CD8-positive, alpha-beta memory T cell (primary cell): ENCODE data around the gene SLC24A4. TPM values are rescaled to one million over a fixed set of nuclear protein-coding genes. Genes with fewer than 3 reads are reported as not detected.

Source experiments
- CTCF ChIA-PET: fragments of 350-600 bp; sonication (Branson Sonifier 250); formaldehyde crosslinking; loops from one replicate; lab custom pipeline; 2021; ENCODE audit warnings: antibody characterized with exemption; lab: Charles Lee
- POLR2A ChIA-PET: fragments of 350-600 bp; sonication (Branson Sonifier 250); formaldehyde crosslinking; loops from one replicate; lab custom pipeline; 2021; ENCODE audit warnings: antibody characterized with exemption; lab: Charles Lee
- DNase-seq, 5 donors: peaks; one replicate each; pipeline versions ENCODE4 v3.0.0 to v3.0.0-alpha.2; 2020 to 2022; ENCODE audit warnings: mixed read lengths in 1 of 5
- H3K27ac ChIP-seq: one replicate; pipeline ENCODE4 v1.7.0; 2013; ENCODE audit warnings: low read depth, mild to moderate bottlenecking, low read length, moderate library complexity
- H3K27me3 ChIP-seq: 2 replicates; pipeline ENCODE4 v1.7.0; 2013; ENCODE audit warnings: low read length, mild to moderate bottlenecking; ENCODE audit not compliant: insufficient read depth, poor library complexity, severe bottlenecking
- H3K36me3 ChIP-seq: 2 replicates; pipeline ENCODE4 v1.7.0; 2013; ENCODE audit warnings: mild to moderate bottlenecking, low read length, moderate library complexity; ENCODE audit not compliant: insufficient read depth
- H3K4me1 ChIP-seq: 2 replicates; pipeline ENCODE4 v1.7.0; 2013; ENCODE audit warnings: mild to moderate bottlenecking, low read length, moderate library complexity; ENCODE audit not compliant: insufficient read depth
- H3K4me3 ChIP-seq: 2 replicates; pipeline ENCODE4 v1.7.0; 2013; ENCODE audit warnings: mild to moderate bottlenecking, low read length
- H3K9me3 ChIP-seq: 2 replicates; pipeline ENCODE4 v1.7.0; 2013; ENCODE audit warnings: mild to moderate bottlenecking, low read length
- H3K27ac Mint-ChIP-seq, 8 donors: one replicate each; pipeline ENCODE4 v1.8.0; 2020 to 2021; ENCODE audit warnings: mixed read lengths in 8 of 8, mild to moderate bottlenecking in 6 of 8, inconsistent platforms in 3 of 8, moderate library complexity in 3 of 8
- H3K27me3 Mint-ChIP-seq, 2 donors: one replicate each; pipeline ENCODE4 v1.8.0; 2020 to 2021; ENCODE audit warnings: mixed read lengths in 2 of 2, mild to moderate bottlenecking in 1 of 2, moderate library complexity in 1 of 2
- H3K36me3 Mint-ChIP-seq, 3 donors: one replicate each; pipeline ENCODE4 v1.8.0; 2020 to 2021; ENCODE audit warnings: mixed read lengths in 3 of 3, inconsistent platforms in 1 of 3, mild to moderate bottlenecking in 1 of 3
- H3K4me1 Mint-ChIP-seq, 3 donors: one replicate each; pipeline ENCODE4 v1.8.0; 2020 to 2021; ENCODE audit warnings: mixed read lengths in 3 of 3, inconsistent platforms in 1 of 3, mild to moderate bottlenecking in 1 of 3
- H3K4me3 Mint-ChIP-seq, 7 donors: one replicate each; pipeline ENCODE4 v1.8.0; 2020 to 2021; ENCODE audit warnings: mixed read lengths in 7 of 7, mild to moderate bottlenecking in 6 of 7, moderate library complexity in 4 of 7, inconsistent platforms in 2 of 7
- H3K9me3 Mint-ChIP-seq, 5 donors: one replicate each; pipeline ENCODE4 v1.8.0; 2020 to 2022; ENCODE audit warnings: mixed read lengths in 5 of 5, mild to moderate bottlenecking in 3 of 5, moderate library complexity in 2 of 5, inconsistent platforms in 1 of 5
- polyA plus RNA-seq: library from polyadenylated mRNA; unstranded; fragments of 300-500 nt; fragmentation: Illumina TruSeq; gene quantifications from one replicate; pipeline ENCODE4 v1.2.3, GENCODE V29; 2021
- total RNA-seq, 2 experiments: library from RNA; stranded (reverse); gene quantifications; one replicate each; pipeline ENCODE4 v1.2.3, GENCODE V29; 2021

SLC24A4 gene
- total and polyA plus RNA-seq, 3 experiments from 2014 or later = 0.04 TPM; not detected in 2

GRCh38 chr14:92447416-92448197 is 124.6 kb downstream of the SLC24A4 start:
- Mint-ChIP-seq H3K4me1 (peaks cover 3 to 17% (median 7%) of the 10 kb centered on the region in 3 donors), H3K27ac (peak overlapping the region in 2 of 8 donors; percentile 14 to 17), H3K27me3 (no peaks in the 10 kb centered on the region), H3K4me3 (no peak overlapping the region), H3K36me3 (no peaks in the 10 kb centered on the region), H3K9me3 (peaks cover 0 to 2% (median 0%) of the 10 kb centered on the region in 5 donors)
- ChIA-PET POLR2A (no interaction called here), CTCF (interaction anchor here (1.0 kb wide), 1 partner anchor 40 kb away, joined by 4 read pairs; no protein-coding TSS in a partner anchor)
- peaks cover 1% of the 10 kb centered on the region for H3K4me1 ChIP-seq
- no peak for DNase-seq
- H3K9me3 ChIP-seq = no peaks in the 10 kb centered on the region
- no peak overlapping the region for H3K27ac ChIP-seq
- H3K36me3 ChIP-seq = no peaks in the 10 kb centered on the region
- no peaks in the 10 kb centered on the region for H3K27me3 ChIP-seq
- no peak overlapping the region for H3K4me3 ChIP-seq

- Histone ChIP-seq H3K4me3 (no peak overlapping the region), H3K27ac (no peak overlapping the region), H3K9me3 (no peaks in the 10 kb centered on the region), H3K36me3 (no peaks in the 10 kb centered on the region), H3K27me3 (no peaks in the 10 kb centered on the region), H3K4me1 (no peaks in the 10 kb centered on the region)
- H3K4me1 Mint-ChIP-seq = peaks cover 0 to 10% (median 5%) of the 10 kb centered on the region in 3 donors
- ChIA-PET POLR2A (no interaction called here), CTCF (no interaction called here)
- no peaks in the 10 kb centered on the region for H3K36me3 Mint-ChIP-seq
- H3K27me3 Mint-ChIP-seq = no peaks in the 10 kb centered on the region
- no peak overlapping the region for H3K27ac Mint-ChIP-seq
- no peak for DNase-seq
- no peak overlapping the region for H3K4me3 Mint-ChIP-seq
- peaks cover 0 to 2% (median 0%) of the 10 kb centered on the region in 5 donors for H3K9me3 Mint-ChIP-seq
Measured at GRCh38 chr14:92448786-92449185, 125.8 kb downstream of the SLC24A4 start.

- Mint-ChIP-seq H3K4me1 (peaks cover 0 to 10% (median 5%) of the 10 kb centered on the region in 3 donors), H3K27ac (peak overlapping the region in 1 of 8 donors; percentile 50), H3K4me3 (no peak overlapping the region), H3K27me3 (no peaks in the 10 kb centered on the region), H3K9me3 (peaks cover 0 to 2% (median 0%) of the 10 kb centered on the region in 5 donors), H3K36me3 (no peaks in the 10 kb centered on the region)
- Histone ChIP-seq H3K9me3 (no peaks in the 10 kb centered on the region), H3K36me3 (no peaks in the 10 kb centered on the region), H3K4me3 (no peak overlapping the region), H3K4me1 (no peaks in the 10 kb centered on the region), H3K27ac (no peak overlapping the region), H3K27me3 (no peaks in the 10 kb centered on the region)
- no peak for DNase-seq
- ChIA-PET CTCF (no interaction called here), POLR2A (no interaction called here)
Measured at GRCh38 chr14:92449404-92450181, 126.6 kb downstream of the SLC24A4 start.

- Mint-ChIP-seq H3K27ac (no peak overlapping the region), H3K9me3 (peaks cover 0 to 2% (median 0%) of the 10 kb centered on the region in 5 donors)
- CTCF ChIA-PET = interaction anchor here (1.1 kb wide), 1 partner anchor 10 kb away, joined by 4 read pairs; no protein-coding TSS in a partner anchor
Measured at GRCh38 chr14:92450351-92451070, 127.5 kb downstream of the SLC24A4 start.

DNA sequence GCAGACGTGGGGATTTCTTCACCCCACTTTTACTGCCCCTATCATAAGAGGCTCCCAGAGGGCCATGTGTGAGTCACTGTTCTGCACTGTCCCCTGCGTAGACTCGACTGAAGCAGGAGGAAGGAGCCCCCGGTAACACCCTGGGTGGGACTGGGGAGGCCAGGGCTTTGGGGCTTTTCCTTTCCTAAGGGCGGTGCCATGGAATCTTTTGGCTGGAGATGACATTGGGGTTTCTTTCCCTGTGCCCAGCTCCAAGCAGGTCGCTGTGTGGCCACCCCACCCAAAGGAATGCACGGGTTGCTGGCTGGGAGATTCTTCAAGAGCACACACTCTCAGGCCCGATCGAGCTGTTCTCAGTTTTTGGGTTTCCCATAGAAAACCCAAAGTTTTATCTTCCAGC is 128.3 kb downstream of the SLC24A4 start:
- H3K27ac ChIP-seq = no peak overlapping the region
- H3K9me3 ChIP-seq = no peaks in the 10 kb centered on the region
- no peaks in the 10 kb centered on the region for H3K27me3 ChIP-seq
- no peak for DNase-seq
- no peaks in the 10 kb centered on the region for H3K4me1 ChIP-seq
- ChIA-PET CTCF (interaction anchor here (1.1 kb wide), 1 partner anchor 10 kb away, joined by 4 read pairs; no protein-coding TSS in a partner anchor), POLR2A (no interaction called here)
- H3K9me3 Mint-ChIP-seq = peaks cover 0 to under 1% (median 0%) of the 10 kb centered on the region in 5 donors
- no peak overlapping the region for H3K4me3 Mint-ChIP-seq
- no peaks in the 10 kb centered on the region for H3K36me3 Mint-ChIP-seq
- H3K27ac Mint-ChIP-seq = no peak overlapping the region
- no peaks in the 10 kb centered on the region for H3K36me3 ChIP-seq
- H3K4me3 ChIP-seq = no peak overlapping the region
- H3K27me3 Mint-ChIP-seq = no peaks in the 10 kb centered on the region
- H3K4me1 Mint-ChIP-seq = peaks cover 0 to 10% (median 4%) of the 10 kb centered on the region in 3 donors

More at GRCh38 chr14:92450351-92451070, 127.5 kb downstream of the SLC24A4 start:
- H3K36me3 Mint-ChIP-seq = no peaks in the 10 kb centered on the region
- H3K27me3 ChIP-seq = no peaks in the 10 kb centered on the region
- H3K4me1 Mint-ChIP-seq = peaks cover 0 to 10% (median 5%) of the 10 kb centered on the region in 3 donors
- no peak overlapping the region for H3K4me3 ChIP-seq
- H3K27me3 Mint-ChIP-seq = no peaks in the 10 kb centered on the region
- no peaks in the 10 kb centered on the region for H3K36me3 ChIP-seq
- no peak overlapping the region for H3K27ac ChIP-seq
- DNase-seq = no peak
- POLR2A ChIA-PET = no interaction called here
- H3K9me3 ChIP-seq = no peaks in the 10 kb centered on the region
- H3K4me1 ChIP-seq = no peaks in the 10 kb centered on the region
- no peak overlapping the region for H3K4me3 Mint-ChIP-seq

GRCh38 chr14:92451755-92452154 is 128.8 kb downstream of the SLC24A4 start:
- no peak for DNase-seq
- no peaks in the 10 kb centered on the region for H3K4me1 ChIP-seq
- H3K36me3 Mint-ChIP-seq = no peaks in the 10 kb centered on the region
- H3K9me3 ChIP-seq = no peaks in the 10 kb centered on the region
- H3K36me3 ChIP-seq = no peaks in the 10 kb centered on the region
- H3K27ac ChIP-seq = no peak overlapping the region
- H3K4me3 Mint-ChIP-seq = no peak overlapping the region
- H3K27me3 Mint-ChIP-seq = no peaks in the 10 kb centered on the region
- no peaks in the 10 kb centered on the region for H3K27me3 ChIP-seq
- CTCF ChIA-PET = interaction anchor here (1.1 kb wide), 1 partner anchor 9 kb away, joined by 4 read pairs; no protein-coding TSS in a partner anchor
- no peaks in the 10 kb centered on the region for H3K9me3 Mint-ChIP-seq
- H3K4me1 Mint-ChIP-seq = peaks cover 0 to 5% (median 0%) of the 10 kb centered on the region in 3 donors
- no peak overlapping the region for H3K4me3 ChIP-seq
- POLR2A ChIA-PET = no interaction called here
- H3K27ac Mint-ChIP-seq = peak overlapping the region in 1 of 8 donors; percentile 17

GRCh38 chr14:92452471-92452870 is 129.5 kb downstream of the SLC24A4 start:
- H3K9me3 ChIP-seq = no peaks in the 10 kb centered on the region
- DNase-seq = no peak
- Mint-ChIP-seq H3K4me1 (no peaks in the 10 kb centered on the region), H3K36me3 (no peaks in the 10 kb centered on the region), H3K9me3 (no peaks in the 10 kb centered on the region), H3K27ac (peak overlapping the region in 1 of 8 donors; percentile 96), H3K27me3 (no peaks in the 10 kb centered on the region), H3K4me3 (no peak overlapping the region)
- no peak overlapping the region for H3K27ac ChIP-seq
- H3K27me3 ChIP-seq = no peaks in the 10 kb centered on the region
- no peak overlapping the region for H3K4me3 ChIP-seq
- H3K36me3 ChIP-seq = no peaks in the 10 kb centered on the region
- no peaks in the 10 kb centered on the region for H3K4me1 ChIP-seq
- ChIA-PET CTCF (no interaction called here), POLR2A (no interaction called here)
